Keratinocyte (primary cell): ENCODE measurements around the gene HTR2B.
"Not testable (repeated sequence)": the region's sequence is repeated elsewhere in the genome, so short reads cannot be mapped to it uniquely, and the experiment has no call there.

Experiments
- EZH2 ChIP-seq: IDR thresholded peaks from one replicate; pipeline ENCODE4 v1.6.1; 2012; ENCODE audit warnings: inconsistent platforms, mild to moderate bottlenecking, low read length, moderate library complexity
- TF ChIP-seq, protein P1 (sequence below), 3 experiments: IDR thresholded peaks in 1 of 3; conservative IDR thresholded peaks in 1 of 3; optimal IDR thresholded peaks in 1 of 3; 2 replicates in 2 of 3; 3 replicates in 1 of 3; pipeline versions ENCODE3 to v1.5.1; 2011; ENCODE audit warnings: low read length in 3 of 3, mild to moderate bottlenecking in 3 of 3, moderate library complexity in 2 of 3, control low read depth in 1 of 3, inconsistent platforms in 1 of 3; ENCODE audit not compliant: insufficient read depth in 2 of 3; ENCODE audit errors: extremely low read depth in 1 of 3

DNA sequence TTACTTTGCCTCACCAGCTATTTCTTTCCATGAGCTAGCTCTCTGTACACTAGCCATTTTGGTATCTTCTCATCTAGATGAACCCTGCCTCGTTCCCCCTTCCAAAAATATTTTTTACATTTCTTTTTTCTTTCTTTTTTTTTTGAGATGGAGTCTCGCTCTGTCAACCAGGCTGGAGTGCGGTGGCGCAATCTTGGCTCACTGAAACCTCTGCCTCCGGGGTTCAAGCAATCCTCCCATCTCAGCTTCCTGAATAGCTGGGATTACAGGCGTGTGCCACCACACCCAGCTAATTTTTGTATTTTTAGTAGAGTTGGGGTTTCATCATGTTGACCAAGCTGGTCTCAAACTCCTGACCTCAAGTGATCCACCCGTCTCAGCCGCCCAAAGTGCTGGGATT lies 57.3 kb downstream of the HTR2B start:
- TF ChIP-seq, protein P1, sequence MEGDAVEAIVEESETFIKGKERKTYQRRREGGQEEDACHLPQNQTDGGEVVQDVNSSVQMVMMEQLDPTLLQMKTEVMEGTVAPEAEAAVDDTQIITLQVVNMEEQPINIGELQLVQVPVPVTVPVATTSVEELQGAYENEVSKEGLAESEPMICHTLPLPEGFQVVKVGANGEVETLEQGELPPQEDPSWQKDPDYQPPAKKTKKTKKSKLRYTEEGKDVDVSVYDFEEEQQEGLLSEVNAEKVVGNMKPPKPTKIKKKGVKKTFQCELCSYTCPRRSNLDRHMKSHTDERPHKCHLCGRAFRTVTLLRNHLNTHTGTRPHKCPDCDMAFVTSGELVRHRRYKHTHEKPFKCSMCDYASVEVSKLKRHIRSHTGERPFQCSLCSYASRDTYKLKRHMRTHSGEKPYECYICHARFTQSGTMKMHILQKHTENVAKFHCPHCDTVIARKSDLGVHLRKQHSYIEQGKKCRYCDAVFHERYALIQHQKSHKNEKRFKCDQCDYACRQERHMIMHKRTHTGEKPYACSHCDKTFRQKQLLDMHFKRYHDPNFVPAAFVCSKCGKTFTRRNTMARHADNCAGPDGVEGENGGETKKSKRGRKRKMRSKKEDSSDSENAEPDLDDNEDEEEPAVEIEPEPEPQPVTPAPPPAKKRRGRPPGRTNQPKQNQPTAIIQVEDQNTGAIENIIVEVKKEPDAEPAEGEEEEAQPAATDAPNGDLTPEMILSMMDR (optimal IDR thresholded peaks at IDR 0.05 in 1 of 3, IDR thresholded peaks at IDR 0.05 in 1 of 3, conservative IDR thresholded peaks at IDR 0.05 in 1 of 3; ENCODE audit: extremely low read depth in 1 of 3, insufficient read depth in 2 of 3, low read length in 3 of 3), result not testable (repeated sequence)
- not testable (repeated sequence) for TF ChIP-seq EZH2
